T-helper 1 cell treated with Interleukin-12 subunit alpha and Interleukin-12 subunit beta and Interleukin-4 antibody, amounts not matched to agents 30 μg/mL and 1 μg/mL, for 36 hours (primary cell): Measurements from ENCODE around the gene NPHP1.
"Not testable (repeated sequence)": the region's sequence is repeated elsewhere in the genome, so short reads cannot be mapped to it uniquely, and the experiment has no call there.

Source experiments
- H3K27ac Mint-ChIP-seq: one replicate; pipeline ENCODE4 v1.8.0; 2021; ENCODE audit warnings: mild to moderate bottlenecking, mixed read lengths
- H3K27me3 Mint-ChIP-seq: one replicate; pipeline ENCODE4 v1.8.0; 2021; ENCODE audit warnings: low read depth, mixed read lengths
- H3K36me3 Mint-ChIP-seq: one replicate; pipeline ENCODE4 v1.8.0; 2021; ENCODE audit warnings: low read depth, mixed read lengths
- H3K4me1 Mint-ChIP-seq: one replicate; pipeline ENCODE4 v1.8.0; 2021; ENCODE audit warnings: low read depth, mixed read lengths
- H3K4me3 Mint-ChIP-seq: one replicate; pipeline ENCODE4 v1.8.0; 2021; ENCODE audit warnings: mild to moderate bottlenecking, moderate library complexity, mixed read lengths
- H3K9me3 Mint-ChIP-seq: one replicate; pipeline ENCODE4 v1.8.0; 2021; ENCODE audit warnings: mixed read lengths

Gene NPHP1

GRCh38 chr2:110106642-110107041, 98.2 kb downstream of the NPHP1 start:
- H3K4me3 Mint-ChIP-seq = no peak overlapping the region
- no peak overlapping the region for H3K27ac Mint-ChIP-seq
- H3K4me1 Mint-ChIP-seq = peaks cover 15% of the 10 kb centered on the region
- H3K27me3 Mint-ChIP-seq = peaks cover 38% of the 10 kb centered on the region
- peaks cover 2% of the 10 kb centered on the region for H3K36me3 Mint-ChIP-seq
- H3K9me3 Mint-ChIP-seq = no peaks in the 10 kb centered on the region

DNA sequence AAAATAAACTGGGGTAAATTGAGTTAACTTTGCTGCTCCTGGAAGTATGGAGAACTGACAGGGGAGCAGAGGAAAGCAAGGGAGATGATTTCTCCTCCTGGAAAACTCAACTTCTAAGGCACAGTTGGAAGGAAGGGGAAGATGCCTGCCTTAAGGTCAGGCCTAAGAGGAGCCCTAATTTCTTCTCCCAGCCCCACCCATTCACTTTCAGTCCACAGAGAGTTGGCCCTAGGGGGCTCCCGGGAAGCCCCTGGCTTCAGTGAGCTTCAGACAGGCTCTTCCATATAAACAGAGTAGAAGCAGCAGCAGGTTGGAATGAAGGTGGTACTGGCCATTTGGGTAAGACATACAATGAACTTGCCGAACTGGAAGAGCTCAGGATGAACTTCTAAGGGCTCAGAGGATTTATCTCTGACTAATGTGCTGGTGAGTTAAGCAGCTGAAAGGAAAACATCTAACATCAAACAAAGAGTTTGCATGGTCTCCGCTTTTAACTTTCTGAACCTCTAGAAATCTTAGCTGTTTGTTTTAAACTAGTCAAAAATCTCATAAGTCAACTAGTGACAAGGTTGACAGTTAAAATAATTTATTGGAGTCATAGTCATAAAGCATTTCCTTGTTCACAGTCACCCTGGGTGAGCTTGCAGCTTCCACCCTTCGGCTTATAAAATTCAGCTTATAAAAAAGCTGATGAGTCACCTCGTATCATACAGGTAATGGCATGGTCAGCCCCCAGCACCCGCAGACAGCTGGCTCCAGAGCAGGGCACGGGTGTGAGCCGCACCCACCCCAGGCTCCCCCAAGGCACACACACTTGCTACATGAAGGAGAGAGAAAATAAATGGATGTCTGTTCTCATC, 99.0 kb downstream of the NPHP1 start:
- no peaks in the 10 kb centered on the region for H3K9me3 Mint-ChIP-seq
- H3K27me3 Mint-ChIP-seq = peaks cover 38% of the 10 kb centered on the region
- H3K27ac Mint-ChIP-seq = no peak overlapping the region
- no peak overlapping the region for H3K4me3 Mint-ChIP-seq
- H3K36me3 Mint-ChIP-seq = peaks cover 2% of the 10 kb centered on the region
- H3K4me1 Mint-ChIP-seq = peaks cover 22% of the 10 kb centered on the region

GRCh38 chr2:110105183-110105582, 99.6 kb downstream of the NPHP1 start:
- no peak overlapping the region for H3K27ac Mint-ChIP-seq
- peaks cover 2% of the 10 kb centered on the region for H3K36me3 Mint-ChIP-seq
- H3K4me3 Mint-ChIP-seq = no peak overlapping the region
- peaks cover 21% of the 10 kb centered on the region for H3K4me1 Mint-ChIP-seq
- peaks cover 37% of the 10 kb centered on the region for H3K27me3 Mint-ChIP-seq
- no peaks in the 10 kb centered on the region for H3K9me3 Mint-ChIP-seq

DNA sequence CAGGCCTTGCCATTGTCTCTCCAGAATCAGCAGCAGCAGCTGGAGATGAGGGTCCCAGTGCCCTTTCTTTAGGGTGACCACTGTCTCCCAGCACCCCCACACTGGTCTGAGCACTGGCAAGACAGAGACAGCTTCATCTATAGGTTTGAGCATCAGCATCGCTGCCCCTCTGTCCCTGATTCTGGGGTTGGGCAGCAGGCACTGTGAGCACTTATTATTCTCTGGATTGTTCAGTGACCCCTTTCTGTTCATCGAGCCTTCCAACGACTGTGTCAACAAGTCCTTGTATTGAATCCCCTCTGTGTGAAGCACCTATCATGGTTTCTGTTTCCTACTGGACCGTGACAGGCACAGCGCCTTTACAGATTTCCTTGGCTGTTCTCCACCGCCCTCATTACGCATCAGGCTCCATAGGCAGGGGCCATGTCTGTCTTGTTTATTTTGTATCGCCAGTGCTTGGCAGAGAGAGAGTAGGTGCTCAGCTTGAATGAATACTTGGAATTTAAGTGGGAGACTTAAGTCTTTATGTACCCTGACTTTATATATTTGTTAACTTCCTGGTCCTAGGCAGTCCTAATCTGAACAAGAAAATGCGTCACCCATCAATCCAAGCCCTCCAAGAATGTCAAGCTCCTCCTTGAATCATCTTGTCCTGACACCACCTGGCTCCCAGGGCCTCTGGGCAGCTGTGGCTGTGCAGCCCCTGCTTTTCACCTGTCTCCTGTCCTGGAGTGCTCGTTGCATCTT, 100.6 kb downstream of the NPHP1 start:
- Mint-ChIP-seq H3K36me3 (no peaks in the 10 kb centered on the region), H3K9me3 (no peaks in the 10 kb centered on the region), H3K4me3 (no peak overlapping the region), H3K27ac (no peak overlapping the region), H3K4me1 (peaks cover 14% of the 10 kb centered on the region), H3K27me3 (peaks cover 31% of the 10 kb centered on the region)

GRCh38 chr2:110103061-110103961, 101.5 kb downstream of the NPHP1 start:
- H3K9me3 Mint-ChIP-seq = no peaks in the 10 kb centered on the region
- peaks cover 12% of the 10 kb centered on the region for H3K4me1 Mint-ChIP-seq
- H3K36me3 Mint-ChIP-seq = no peaks in the 10 kb centered on the region
- H3K4me3 Mint-ChIP-seq = no peak overlapping the region
- no peak overlapping the region for H3K27ac Mint-ChIP-seq
- H3K27me3 Mint-ChIP-seq = peaks cover 27% of the 10 kb centered on the region

DNA sequence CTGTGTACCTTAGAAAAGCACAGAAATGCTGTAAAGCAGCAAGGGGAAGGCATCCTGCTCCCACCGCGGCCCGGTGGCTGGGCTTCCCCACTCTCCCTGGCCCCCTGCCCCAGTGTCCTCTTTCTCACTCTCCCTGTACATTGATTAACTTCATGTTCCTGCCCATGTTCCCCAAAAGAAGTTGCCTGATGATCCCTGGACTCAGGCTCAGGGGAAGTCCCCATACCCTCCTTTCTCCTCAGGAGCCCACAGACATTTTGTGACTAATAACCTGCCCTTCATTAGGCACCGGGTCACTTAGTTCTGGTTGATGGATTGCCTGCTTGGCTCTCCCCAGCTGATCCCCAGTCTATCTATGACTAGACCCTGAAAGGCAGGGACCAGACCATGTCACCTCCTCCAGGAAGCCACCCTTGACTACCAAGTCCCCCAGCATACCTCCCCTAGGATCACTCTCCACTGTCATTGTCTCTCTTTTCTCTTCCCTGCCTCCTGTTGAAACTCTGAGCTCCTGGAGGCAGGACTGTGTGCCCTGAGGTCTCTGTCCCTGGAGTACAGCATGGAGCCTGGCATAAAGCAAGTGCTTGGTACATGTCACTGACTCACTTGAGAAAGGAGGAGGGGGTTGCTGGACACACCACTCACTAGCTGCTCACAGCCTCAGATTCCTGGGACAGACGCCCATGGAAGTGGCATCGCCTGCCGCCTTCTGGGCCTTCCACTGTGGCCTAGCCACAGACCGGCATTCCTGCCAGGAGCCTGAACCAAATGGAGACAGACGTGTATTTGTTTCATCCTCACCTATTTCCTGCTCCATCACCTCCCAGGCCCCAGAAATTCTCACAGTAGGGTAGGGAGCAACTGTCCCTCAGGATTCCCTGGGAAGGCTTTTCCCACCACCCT, 102.7 kb downstream of the NPHP1 start:
- Mint-ChIP-seq H3K4me3 (no peak overlapping the region), H3K27ac (no peak overlapping the region), H3K9me3 (no peaks in the 10 kb centered on the region), H3K4me1 (peaks cover 12% of the 10 kb centered on the region), H3K36me3 (no peaks in the 10 kb centered on the region), H3K27me3 (peaks cover 18% of the 10 kb centered on the region)

DNA sequence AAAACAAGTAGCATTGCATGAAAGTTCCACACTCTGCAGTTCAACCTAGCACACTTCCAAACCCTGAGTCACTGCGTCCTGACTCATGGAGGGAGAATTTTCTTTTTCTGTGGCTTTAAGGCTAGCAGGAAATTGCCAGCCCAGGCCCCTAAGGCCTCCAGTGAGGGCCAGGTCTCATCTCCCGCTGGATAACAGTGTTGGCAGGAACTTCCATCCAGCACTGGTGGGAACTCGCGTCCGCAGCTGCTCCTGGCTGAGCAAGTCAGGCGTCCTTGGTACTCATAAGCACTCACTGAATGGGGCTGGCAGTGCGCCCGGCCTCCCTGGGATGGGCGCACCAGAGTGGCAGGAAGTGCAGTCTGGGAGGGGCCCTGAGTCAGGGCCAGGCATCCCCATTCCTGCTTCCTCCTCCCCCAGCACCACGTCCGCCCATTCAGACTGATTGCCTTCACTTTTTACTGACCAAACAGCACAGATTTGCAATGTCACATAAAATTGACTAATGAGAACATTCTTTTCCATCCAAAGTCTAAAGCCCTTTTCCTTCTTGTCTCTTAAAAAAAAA, 103.5 kb downstream of the NPHP1 start:
- Mint-ChIP-seq H3K4me1 (peaks cover 12% of the 10 kb centered on the region), H3K36me3 (no peaks in the 10 kb centered on the region), H3K9me3 (no peaks in the 10 kb centered on the region), H3K4me3 (no peak overlapping the region), H3K27ac (no peak overlapping the region), H3K27me3 (peaks cover 16% of the 10 kb centered on the region)

- Mint-ChIP-seq H3K4me1 (peaks cover 11% of the 10 kb centered on the region), H3K27me3 (peaks cover 13% of the 10 kb centered on the region)
- H3K9me3 Mint-ChIP-seq, H3K4me3 Mint-ChIP-seq, H3K36me3 Mint-ChIP-seq, H3K27ac Mint-ChIP-seq: not testable (repeated sequence)
These were observed 103.9 kb downstream of the NPHP1 start for GRCh38 chr2:110100880-110101279.

DNA sequence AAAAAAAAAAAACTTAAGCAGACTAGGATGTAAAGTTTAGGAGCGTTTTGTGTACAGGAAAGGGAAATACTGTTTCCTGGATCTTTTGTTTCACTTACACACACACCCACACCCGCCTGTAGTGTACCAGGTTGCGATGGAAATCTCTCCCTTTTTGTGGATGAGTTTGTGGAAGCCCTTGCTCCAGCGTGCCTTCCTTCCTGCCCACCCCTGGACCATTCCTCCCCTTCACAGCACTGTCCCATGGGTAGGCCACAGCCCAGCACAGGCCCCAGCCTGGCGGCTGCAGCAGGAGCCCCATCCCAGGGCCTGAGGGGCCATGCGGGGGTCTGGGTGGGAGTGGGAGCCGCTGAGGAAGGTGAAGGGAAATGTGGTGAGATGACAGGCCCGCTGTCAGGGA, 104.3 kb downstream of the NPHP1 start:
- Mint-ChIP-seq H3K36me3 (no peaks in the 10 kb centered on the region), H3K27me3 (peaks cover 12% of the 10 kb centered on the region), H3K27ac (no peak overlapping the region)

DNA sequence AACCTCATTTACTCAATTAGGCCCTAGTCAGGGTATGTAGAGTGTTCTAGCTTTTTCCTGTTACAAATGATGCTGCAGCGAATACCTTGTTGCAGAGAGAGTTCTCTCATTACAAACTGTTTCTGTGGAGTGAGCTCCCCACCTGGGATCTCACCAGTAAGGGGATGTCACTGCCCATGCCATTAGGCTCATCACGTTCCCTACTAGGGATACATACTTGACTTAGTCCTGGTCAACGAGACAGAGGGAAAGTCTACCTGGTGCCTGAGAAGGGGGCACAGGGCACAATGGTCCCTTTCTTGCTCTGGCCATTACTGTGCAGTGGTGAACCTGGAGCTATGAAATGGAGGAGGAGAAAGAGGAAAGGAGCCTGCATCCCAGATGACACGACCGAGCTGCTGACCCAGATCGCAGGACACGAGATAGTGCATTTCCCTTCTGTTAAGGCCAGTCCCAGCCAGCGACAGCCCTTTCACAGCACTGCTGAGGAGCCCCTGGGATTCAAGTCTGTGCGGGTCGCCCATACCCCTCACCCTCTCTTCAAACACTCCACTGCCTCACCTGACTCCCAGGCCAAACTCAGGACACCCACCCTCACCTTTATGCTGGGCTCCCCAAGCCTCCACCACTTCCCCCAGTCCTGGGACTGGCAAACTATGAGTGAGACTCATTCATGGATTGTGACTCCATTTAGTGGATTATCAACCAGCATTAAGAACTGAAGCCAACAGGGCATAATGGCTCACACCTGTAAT, 105.2 kb downstream of the NPHP1 start:
- peaks cover 11% of the 10 kb centered on the region for H3K4me1 Mint-ChIP-seq
- peaks cover 12% of the 10 kb centered on the region for H3K27me3 Mint-ChIP-seq
- H3K4me3 Mint-ChIP-seq = no peak overlapping the region
- no peak overlapping the region for H3K27ac Mint-ChIP-seq
- no peaks in the 10 kb centered on the region for H3K9me3 Mint-ChIP-seq
- no peaks in the 10 kb centered on the region for H3K36me3 Mint-ChIP-seq

More for the DNA sequence above, 104.3 kb downstream of the NPHP1 start:
- Mint-ChIP-seq H3K4me3 (no peak overlapping the region), H3K4me1 (peaks cover 11% of the 10 kb centered on the region), H3K9me3 (no peaks in the 10 kb centered on the region)

GRCh38 chr2:110099038-110099425, 105.8 kb downstream of the NPHP1 start:
- H3K27me3 Mint-ChIP-seq = peaks cover 12% of the 10 kb centered on the region
- H3K27ac Mint-ChIP-seq = no peak overlapping the region
- no peak overlapping the region for H3K4me3 Mint-ChIP-seq
- peaks cover 11% of the 10 kb centered on the region for H3K4me1 Mint-ChIP-seq
- no peaks in the 10 kb centered on the region for H3K9me3 Mint-ChIP-seq
- no peaks in the 10 kb centered on the region for H3K36me3 Mint-ChIP-seq

GRCh38 chr2:110097506-110098220, 107.2 kb downstream of the NPHP1 start:
- Mint-ChIP-seq H3K4me1 (peaks cover 11% of the 10 kb centered on the region), H3K27ac (no peak overlapping the region), H3K9me3 (no peaks in the 10 kb centered on the region), H3K27me3 (peaks cover 12% of the 10 kb centered on the region), H3K36me3 (no peaks in the 10 kb centered on the region), H3K4me3 (no peak overlapping the region)
